Stimulated activated CD8-positive, alpha-beta memory T cell treated with anti-CD3 and anti-CD28 coated beads, Interleukin-15, amount 100 ng/mL, for 4 hours (primary cell): Measurements from ENCODE around the gene SSNA1.

ENCODE experiments used
- DNase-seq, 2 donors: peaks; one replicate each; pipeline ENCODE4 v3.0.0-alpha.2; 2020; ENCODE audit warnings: low read depth in 2 of 2

The SSNA1 gene

DNA sequence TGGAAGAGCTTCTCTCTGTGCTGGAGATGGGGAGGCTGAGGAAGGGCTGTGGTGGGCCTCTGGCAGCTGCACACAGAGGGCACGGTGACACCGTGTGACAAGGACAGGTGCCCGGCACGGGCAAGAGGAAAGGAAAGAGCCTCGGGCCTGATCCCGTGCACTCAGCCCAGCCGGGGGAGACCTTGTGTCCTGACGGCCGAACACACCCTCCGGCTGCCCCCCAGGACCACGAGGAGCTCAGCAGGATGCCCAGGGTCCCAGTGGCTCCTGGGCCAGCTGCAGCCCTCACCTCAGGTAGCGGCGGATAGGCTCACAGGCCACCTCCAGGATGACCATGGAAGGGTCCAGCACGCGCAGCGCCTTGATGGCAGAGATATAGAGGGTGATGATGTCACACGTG lies 5.6 kb upstream of the SSNA1 start:
- DNase-seq: no peak

DNA sequence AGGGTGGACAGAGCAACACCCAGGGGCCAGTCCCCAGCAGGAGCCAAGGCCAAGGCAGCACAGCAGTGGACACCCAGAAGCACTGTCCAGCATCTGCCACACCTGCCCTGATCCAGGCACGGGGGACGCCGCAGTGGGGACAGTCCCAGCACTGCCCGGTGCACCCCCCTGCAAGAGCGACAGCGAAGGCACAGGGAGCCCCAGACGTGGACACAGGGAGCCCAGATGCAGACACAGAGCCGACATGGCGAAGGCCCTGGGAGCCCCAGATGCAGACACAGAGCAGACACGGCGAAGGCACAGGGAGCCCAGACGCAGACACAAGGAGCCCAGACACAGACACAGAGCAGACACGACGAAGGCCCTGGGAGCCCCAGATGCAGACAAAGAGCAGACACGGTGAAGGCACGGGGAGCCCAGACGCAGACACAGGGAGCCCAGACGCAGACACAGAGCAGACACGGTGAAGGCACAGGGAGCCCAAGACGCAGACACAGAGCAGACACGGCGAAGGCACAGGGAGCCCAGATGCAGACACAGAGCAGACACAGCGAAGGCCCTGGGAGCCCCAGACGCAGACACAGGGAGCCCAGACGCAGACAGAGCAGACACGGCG lies 4.4 kb upstream of the SSNA1 start:
- DNase-seq: no peak

DNA sequence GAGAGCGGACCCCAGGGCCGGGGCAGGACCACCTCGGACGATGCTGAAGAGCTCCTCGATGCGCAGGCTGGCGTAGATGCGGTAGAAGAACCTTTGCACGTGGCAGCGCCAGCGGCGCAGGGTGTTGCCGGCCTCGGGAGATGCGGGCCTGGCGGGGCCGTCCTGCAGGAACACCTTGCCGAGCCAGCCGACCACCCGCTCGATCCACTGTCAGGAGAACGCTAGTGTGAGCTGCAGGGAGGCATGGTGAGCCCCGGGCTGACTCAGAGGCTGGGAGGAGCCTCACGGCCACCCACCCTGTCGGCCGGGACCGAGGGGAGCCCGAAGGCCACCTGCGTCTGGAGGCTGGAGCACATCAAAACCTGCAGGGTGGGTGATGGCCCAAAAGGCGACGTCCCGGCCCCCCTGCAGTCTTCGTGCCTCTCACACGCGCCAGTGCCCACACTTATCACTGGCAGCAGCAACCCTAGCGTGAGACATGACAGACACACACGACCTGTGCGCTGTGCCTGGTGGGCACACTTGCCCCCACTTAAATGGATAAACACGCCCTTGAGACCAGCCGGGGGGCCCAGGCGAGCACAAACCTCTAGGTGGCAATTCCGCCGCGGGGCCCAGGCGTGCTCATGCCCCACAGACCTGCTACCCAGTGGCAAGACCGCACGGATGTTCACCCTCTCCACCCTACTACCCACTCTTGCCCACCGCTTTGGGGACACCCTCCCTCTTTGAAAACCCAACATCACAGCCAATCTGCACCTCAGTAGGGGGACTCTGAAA lies 3.4 kb upstream of the SSNA1 start:
- DNase-seq: no peak

DNA sequence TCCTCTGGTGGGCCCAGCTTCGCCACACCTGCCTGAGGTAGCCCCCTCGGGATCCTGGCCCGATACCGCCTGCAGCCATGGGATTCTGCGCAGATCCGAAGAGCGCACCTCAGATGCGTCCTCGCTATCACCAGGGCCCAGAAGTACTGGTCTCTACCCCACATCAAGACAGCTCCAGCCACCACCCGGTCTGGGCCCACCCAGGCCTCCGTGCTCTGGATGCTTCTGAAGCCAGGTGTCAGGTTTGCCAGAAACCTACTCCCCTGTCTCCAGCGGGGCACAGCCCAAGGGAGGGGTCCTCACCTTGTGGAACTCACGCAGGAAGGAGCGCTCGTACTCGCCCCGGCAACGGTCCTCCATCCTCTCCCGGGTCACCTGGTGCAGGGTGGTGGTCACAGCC lies 2.6 kb upstream of the SSNA1 start:
- DNase-seq: no peak

DNA sequence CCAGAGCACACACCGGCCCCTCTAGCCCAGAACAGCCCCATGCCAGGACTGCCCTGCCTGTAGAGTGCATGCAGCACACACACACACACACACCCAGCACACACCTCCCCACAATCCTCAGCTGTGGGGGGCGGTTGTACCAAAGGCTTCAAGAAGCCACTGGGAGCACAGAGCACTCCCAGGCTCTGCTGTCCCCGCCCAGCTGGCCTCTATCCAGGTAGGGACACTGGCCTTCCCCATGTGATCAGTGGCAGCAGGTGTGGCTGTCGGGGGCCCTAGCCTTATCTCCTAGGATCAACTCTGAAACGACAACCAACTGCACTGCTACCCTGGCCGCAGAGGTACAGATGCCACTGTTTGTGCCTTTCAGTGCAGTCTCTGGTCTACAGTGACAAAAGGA lies 2.1 kb upstream of the SSNA1 start:
- no peak for DNase-seq

DNA sequence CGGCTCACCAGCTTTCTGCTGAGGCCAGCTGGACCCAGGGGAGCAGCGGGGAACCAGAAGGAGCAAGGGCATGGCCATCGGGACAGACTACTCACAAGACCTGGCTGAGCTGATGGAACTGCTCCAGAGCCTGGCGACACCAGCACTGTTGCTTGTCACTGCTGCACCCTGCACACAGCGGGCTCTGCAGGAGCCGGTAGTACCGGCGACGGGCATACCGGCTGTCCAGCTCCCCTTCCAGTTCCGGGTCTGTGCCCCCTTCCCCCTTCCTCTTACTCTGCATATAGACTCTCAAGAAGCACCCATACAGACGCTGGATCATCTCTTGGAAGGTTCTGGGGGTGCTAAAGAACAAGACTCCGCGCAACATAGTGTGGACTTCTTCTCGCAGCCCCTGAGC lies 1.1 kb upstream of the SSNA1 start:
- no peak for DNase-seq

DNA sequence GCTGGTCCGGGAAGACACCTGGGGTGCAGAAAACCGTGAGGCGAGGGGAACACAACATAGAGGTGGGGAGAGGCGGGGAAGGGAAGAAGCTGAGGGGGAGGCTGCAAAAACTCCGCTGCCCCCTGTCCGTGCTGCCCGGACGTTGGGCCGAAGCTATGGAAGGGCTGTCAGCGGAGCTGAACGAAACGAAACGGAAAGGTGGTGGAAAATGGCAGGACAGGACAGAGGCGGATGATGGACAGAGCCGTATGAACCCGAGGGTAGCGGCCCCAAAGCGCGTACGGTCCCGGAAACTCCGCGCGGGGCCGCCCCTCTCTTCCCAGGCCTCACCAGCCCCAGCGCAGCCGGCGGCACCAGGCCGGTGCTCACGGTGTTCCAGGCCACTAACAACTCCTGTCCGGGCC lies 388 bp upstream of the SSNA1 start:
- no peak for DNase-seq

DNA sequence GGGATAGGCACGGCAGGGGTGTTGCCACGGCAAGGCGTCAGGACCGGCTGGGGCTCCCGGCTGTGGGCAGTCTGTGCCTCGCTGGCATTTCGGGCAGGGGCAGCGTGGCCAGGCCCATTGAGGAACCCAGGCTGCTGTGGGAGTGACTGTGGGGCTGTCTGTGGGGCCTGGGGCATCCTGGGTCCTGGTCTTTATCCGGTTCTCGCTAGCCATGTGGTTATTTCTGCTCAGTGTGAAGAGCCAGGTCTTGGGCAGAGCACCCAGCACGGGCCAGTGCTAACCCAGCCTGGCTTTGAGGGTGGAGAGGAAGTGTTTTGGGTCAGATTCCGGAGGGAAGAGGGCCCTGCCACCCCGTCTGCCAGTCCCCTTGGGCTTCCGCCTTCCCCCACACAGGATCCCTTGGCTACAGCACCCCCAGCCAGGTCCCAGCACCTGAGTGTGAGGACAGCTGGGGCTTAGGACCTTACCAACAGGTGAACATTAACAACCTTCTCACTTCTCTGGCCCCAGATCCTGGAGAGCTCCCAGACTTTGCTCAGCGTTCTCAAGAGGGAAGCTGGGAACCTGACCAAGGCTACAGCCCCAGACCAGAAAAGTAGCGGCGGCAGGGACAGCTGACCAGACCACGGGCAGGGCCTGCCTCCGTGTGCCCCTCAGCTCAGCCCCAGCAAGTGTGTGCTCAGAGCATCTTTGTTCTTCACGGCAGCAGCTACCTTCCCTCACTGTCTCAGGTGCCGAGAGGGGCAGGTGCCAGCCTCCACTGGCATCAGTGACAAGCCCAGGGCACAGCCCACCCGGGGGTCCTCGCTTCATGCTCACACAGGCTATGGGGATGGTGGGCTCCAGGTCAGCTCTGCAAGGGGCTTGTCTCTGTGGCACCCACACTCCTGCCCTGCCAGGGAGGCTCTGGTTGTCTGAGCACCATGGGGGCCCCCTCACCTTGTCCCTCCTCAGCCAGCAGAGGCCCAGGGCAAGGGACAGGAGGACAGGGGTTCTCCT lies 1.1 kb downstream of the SSNA1 start:
- DNase-seq: no peak

DNA sequence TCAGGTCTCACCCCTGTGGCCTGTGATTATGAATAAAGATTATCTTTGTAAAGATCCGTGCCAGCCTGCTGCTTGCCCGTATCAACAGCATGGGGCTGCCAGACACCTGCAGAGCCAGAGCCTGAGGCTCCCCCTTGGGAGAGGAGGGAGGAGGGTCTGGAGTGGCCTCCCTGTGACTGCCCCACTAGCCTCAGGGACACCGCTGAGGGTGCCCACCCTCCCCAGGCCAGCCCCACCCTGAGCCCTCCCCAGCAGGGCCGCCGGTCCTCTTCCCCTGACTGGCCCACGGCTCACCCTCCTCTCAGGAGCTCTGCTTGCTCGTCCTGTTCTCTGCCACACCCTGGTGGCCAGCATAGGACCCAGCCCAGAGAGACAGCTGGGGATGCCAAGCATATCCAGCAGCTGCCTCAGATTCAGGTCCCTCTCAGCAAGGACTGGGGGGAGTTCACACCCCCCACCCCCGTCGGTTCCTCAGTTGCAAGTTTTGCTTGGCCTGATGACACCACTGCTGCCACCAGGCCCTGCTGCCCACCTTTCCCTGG lies 1.9 kb downstream of the SSNA1 start:
- DNase-seq: no peak

DNA sequence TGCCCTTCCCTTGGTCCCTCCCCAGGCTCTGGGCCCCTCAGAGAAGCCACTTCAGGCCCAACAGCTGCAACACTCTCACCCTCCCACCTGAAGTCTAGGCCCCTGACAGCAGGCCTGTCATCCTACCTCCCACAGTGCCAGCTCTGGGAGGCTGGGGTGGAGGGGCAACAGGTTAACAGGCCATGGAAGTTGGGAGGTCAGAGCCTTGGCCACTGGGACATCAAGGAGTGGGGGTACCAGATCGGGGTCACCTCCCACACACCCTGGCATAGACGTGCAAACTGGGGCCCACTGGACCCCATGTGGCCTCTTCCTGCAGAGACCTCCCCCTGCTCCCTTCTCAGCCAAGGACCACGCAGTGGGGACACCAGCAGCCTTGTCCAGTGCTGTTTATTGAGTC lies 2.8 kb downstream of the SSNA1 start:
- no peak for DNase-seq

DNA sequence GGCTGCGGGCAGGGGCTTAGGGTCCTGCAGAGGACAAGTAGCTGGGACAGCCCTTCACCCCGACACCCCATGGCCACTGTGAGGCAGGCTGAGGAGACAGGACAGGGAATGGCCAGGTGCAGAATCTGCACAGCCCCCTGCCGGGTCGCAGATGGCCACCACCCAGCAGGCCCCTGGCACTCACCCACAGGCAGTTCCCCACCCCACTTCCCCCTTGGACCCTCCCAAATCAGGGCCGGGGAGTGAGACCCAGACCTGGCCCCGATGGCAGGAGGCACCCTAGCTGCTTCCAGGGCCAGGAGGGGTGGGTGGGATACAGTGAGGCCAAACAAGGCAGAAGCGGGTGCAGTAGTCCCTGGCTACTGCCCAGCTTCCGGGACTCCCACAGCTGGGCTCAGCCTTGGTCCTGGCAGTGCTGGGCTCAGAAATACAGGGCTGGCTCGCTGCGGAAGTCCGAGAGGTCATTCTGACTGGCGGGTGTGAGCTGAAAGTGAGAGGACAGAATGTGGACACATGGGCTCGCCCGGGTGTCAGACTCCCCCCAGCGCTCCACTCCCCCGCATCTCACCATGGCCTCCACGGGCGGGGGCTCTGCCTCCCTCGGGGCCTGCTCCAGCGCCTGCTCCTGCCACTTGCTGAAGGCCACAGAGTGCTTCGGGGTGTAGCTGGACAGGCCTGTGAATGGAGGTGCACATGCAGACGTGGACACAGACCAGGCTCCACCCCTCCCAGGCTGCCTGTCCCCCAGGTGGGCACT lies 3.4 kb downstream of the SSNA1 start:
- no peak for DNase-seq

DNA sequence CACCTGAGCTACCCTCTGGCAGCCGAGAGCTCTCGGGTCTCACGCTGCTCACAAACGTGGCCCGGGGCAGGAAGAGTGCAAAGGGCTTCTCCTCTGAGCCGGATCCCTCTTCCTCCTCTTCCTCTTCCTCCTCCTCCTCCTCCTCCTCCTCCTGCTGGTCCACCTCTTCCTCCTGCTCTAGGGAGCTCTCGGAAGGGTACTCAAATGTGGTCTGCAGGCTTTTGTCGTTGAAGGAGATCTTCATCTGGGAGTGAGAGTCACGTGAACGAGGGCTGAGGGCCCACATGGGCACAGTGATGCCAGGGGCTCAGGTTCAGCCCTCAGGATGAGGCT lies 3.9 kb downstream of the SSNA1 start:
- DNase-seq: no peak

DNA sequence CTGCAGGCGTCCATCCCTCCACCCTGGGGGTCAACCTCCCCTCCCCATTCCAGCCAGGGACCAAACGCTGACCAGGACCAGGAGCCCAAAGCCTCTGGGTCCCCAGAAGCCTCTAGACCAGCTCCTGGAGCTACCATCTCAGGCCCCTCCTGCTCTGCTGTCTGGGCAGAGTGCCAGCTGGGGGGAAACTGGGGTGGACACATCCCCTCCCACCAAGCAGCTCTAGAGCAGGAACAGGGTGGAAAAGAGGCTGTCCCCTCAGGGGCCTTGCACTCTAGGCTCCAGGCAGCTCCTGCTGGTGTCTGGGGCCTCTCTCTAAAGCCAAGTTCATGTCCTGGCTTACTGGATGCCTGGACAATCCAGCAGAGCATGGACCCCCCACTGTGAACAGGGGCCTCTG lies 4.4 kb downstream of the SSNA1 start:
- DNase-seq: no peak

DNA sequence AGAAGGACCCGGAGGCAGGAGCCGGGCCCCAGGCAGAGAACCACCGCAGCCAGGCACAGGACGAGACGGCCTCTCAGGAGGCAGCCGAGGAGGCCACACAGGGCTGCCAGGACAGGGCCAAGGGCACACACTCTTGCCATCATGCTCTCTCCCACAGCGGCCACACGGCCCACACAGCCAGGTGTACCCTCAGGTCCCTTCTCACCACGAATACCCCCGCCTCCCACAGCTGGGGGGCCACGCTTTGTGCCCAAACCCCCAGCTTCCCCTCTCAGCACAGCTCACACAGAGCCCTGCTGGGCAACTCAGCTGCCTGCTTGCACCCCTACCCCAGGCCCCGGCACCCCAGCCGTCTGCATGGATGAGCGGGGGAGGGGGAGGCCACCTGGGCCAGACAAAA lies 5.3 kb downstream of the SSNA1 start:
- no peak for DNase-seq

DNA sequence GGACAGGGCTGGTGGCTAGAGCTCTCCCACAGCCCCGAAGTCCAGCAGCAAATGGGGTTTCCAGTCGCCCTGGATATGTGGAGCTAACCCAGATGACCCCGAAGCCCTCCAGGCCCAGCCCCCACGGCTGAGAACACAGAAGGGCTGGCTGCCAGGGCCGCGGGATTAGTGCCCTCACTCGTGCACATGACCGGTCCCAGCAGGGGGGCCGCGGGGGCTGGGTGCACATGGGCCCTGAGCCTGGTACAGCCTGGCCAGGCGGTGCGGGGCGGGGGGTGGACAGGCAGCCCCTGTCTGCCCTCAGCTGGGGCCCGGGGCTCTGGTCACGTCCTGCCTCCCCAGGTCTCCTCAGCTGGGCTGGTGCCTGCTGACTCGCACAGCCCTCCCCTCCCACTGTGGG lies 5.9 kb downstream of the SSNA1 start:
- DNase-seq: no peak

DNA sequence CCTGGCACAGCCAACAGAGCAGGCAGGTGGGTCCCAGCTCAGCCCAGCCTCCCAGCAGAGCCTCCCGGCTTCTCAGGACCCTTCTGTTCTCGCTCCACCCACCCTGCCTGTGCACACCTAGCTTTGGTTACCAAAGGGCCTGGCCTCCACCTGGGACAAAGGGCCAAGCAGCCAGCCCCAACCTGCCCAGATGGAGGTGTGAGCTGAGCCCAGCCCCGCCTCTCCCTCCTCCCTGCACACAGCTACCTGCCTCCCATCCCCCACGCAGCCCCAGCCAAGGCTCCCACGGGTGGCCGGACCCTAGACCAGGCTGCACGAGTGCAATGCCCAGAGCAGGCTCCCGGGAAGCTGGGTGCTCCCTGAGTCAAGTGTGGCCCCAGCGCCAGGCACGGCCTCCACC lies 6.4 kb downstream of the SSNA1 start:
- DNase-seq: no peak

DNA sequence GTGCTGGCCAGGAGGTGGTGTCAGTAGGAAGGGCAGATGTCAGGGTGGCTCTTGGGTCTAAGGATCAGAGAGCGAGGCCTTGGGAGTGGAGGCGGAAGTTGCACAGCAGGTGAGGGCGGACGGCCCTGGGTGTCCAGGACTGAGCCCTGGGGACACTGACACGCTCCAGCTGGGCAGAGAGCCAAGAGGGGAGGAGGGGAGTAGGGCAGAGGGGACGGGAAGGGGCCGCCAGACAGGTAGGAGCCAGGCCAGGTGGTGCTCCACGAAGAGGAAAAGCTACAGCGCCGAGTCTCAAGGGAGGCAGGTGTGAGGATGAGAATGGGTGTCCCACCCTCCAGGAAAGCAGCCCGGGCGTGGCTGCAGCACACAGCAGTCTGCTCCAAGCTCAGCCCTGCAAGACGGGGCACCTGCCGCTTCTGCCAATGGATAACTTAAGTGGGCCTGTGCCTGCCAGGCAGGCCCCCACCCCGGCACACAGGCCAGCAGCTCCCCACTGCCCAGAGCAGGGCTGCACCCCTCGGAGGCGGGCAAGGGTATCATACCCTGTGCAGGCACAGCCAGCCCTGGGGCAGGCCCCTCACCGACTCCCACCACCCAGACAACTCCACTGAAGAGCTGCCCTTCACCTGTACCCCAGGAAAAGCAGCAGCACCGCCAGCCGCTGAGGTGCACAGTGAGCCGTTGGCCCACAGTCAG lies 7.2 kb downstream of the SSNA1 start:
- no peak for DNase-seq

DNA sequence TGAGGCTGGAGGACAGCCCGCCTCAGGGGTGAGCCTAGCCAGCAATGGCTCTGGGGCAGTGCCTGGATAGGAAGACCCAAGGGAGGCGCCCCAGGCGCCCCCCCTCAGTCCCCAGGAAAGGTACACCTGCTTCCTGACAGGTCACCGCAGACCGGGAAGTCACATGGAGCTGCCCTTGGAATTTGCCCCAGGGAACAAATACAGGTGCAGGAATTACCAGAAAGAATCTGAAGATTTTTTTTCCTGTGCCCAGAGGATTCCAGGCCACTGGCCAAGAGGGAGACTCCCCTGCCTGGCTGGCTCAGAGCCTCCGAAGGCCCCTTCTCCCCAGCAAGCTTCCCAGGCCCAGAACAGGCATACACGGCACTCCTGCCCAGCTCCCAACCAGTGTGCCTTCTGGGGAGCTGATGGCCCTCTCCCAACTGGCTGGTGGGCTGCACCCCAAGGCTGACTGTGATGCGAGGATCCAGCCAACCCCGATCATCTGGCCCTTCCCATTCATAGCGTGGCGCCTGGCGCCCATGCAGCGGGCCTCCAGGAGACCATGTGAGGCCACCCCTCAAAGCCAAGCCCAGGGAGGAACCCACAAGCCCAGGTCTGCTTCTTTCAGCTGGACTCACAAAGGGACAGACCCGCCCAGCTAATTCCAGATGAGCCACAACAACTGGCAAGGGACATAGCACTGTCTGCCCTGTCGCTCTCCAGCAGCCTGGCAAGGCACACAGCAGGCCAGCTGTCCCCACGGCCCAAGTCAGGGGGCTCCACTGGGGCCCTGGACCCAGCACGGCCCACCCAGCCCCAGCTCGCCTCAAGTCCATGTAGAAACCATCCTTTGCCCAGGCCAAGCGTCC lies 9.8 kb downstream of the SSNA1 start:
- no peak for DNase-seq

DNA sequence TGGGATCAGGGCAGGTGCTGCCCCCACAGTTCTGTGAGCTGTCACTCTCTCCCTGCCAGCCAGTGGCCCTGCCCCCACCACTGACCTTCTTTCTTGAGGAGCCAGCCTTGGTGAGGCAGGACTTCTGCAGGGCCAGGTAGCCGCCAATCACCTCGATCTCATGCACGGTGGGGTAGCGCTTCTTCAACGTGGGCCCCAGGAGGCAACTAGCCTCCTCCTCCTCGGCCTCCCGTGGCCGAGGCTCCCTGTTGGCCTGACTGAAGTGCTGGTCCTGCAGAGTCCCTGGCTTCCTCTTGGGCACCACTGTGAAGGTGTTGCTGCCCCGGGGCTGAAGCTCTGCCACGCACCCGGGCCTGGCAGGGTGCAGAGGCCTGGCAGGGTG lies 10.4 kb downstream of the SSNA1 start:
- DNase-seq: no peak
